ENCODE measurements around the gene KCNH1. TPM values are rescaled to one million over a fixed set of nuclear protein-coding genes. Genes with fewer than 3 reads are reported as not detected.
"Not testable (repeated sequence)": the region's sequence is repeated elsewhere in the genome, so short reads cannot be mapped to it uniquely, and the experiment has no call there.

Gene KCNH1
- total RNA-seq, 1 donor: 41.3 TPM

GRCh38 chr1:211091867-211092266 is 42.1 kb downstream of the KCNH1 start:
- no peaks in the 10 kb centered on the region for H3K79me2 ChIP-seq (ENCODE audit: insufficient read depth, low read length)
- no peaks in the 10 kb centered on the region for H3K27me3 ChIP-seq (ENCODE audit: insufficient read depth, low read length)
- DNase-seq (ENCODE audit: insufficient read length, low spot score, missing footprints): no peak
- no peak overlapping the region for H3K27ac ChIP-seq (ENCODE audit: low read depth, low read length)
- H4K20me1 ChIP-seq (ENCODE audit: insufficient read depth, low read length): no peaks in the 10 kb centered on the region
- no peak overlapping the region for H2AFZ ChIP-seq (ENCODE audit: low read length)
- no peak overlapping the region for H3K4me2 ChIP-seq (ENCODE audit: insufficient read depth, low read length)
- no peaks in the 10 kb centered on the region for H3K4me1 ChIP-seq (ENCODE audit: insufficient read depth, low read length)
- H3K4me3 ChIP-seq (ENCODE audit: insufficient read depth, low read length): no peak overlapping the region
- H3K36me3 ChIP-seq (ENCODE audit: insufficient read depth, low read length): no peaks in the 10 kb centered on the region
- TF ChIP-seq CTCF (IDR thresholded peaks at IDR 0.05; ENCODE audit: extremely low read depth, low read depth, low read length): no peak
- H3K9me3 ChIP-seq (ENCODE audit: low read depth, low read length): no peaks in the 10 kb centered on the region

GRCh38 chr1:211089536-211089935 is 44.4 kb downstream of the KCNH1 start:
- Histone ChIP-seq H4K20me1 (ENCODE audit: insufficient read depth, low read length) (no peaks in the 10 kb centered on the region), H2AFZ (ENCODE audit: low read length) (no peak overlapping the region), H3K27me3 (ENCODE audit: insufficient read depth, low read length) (no peaks in the 10 kb centered on the region), H3K4me2 (ENCODE audit: insufficient read depth, low read length) (no peak overlapping the region), H3K4me1 (ENCODE audit: insufficient read depth, low read length) (no peaks in the 10 kb centered on the region), H3K9me3 (ENCODE audit: low read depth, low read length) (no peaks in the 10 kb centered on the region), H3K79me2 (ENCODE audit: insufficient read depth, low read length) (no peaks in the 10 kb centered on the region), H3K4me3 (ENCODE audit: insufficient read depth, low read length) (no peak overlapping the region), H3K36me3 (ENCODE audit: insufficient read depth, low read length) (no peaks in the 10 kb centered on the region), H3K27ac (ENCODE audit: low read depth, low read length) (no peak overlapping the region)
- TF ChIP-seq CTCF (IDR thresholded peaks at IDR 0.05; ENCODE audit: extremely low read depth, low read depth, low read length): no peak
- DNase-seq (ENCODE audit: insufficient read length, low spot score, missing footprints): no peak

GRCh38 chr1:211088156-211088555 is 45.8 kb downstream of the KCNH1 start:
- H3K9me3 ChIP-seq (ENCODE audit: low read depth, low read length): no peaks in the 10 kb centered on the region
- no peak overlapping the region for H3K27ac ChIP-seq (ENCODE audit: low read depth, low read length)
- no peaks in the 10 kb centered on the region for H3K27me3 ChIP-seq (ENCODE audit: insufficient read depth, low read length)
- TF ChIP-seq CTCF (IDR thresholded peaks at IDR 0.05; ENCODE audit: extremely low read depth, low read depth, low read length): no peak
- no peaks in the 10 kb centered on the region for H3K4me1 ChIP-seq (ENCODE audit: insufficient read depth, low read length)
- no peak overlapping the region for H3K4me2 ChIP-seq (ENCODE audit: insufficient read depth, low read length)
- H2AFZ ChIP-seq (ENCODE audit: low read length): no peak overlapping the region
- no peaks in the 10 kb centered on the region for H4K20me1 ChIP-seq (ENCODE audit: insufficient read depth, low read length)
- H3K79me2 ChIP-seq (ENCODE audit: insufficient read depth, low read length): no peaks in the 10 kb centered on the region
- no peak for DNase-seq (ENCODE audit: insufficient read length, low spot score, missing footprints)
- H3K4me3 ChIP-seq (ENCODE audit: insufficient read depth, low read length): no peak overlapping the region
- H3K36me3 ChIP-seq (ENCODE audit: insufficient read depth, low read length): no peaks in the 10 kb centered on the region

GRCh38 chr1:211082824-211083223 is 51.1 kb downstream of the KCNH1 start:
- Histone ChIP-seq H3K4me1 (ENCODE audit: insufficient read depth, low read length) (no peaks in the 10 kb centered on the region), H3K9me3 (ENCODE audit: low read depth, low read length) (no peaks in the 10 kb centered on the region), H2AFZ (ENCODE audit: low read length) (no peak overlapping the region), H3K27me3 (ENCODE audit: insufficient read depth, low read length) (no peaks in the 10 kb centered on the region), H4K20me1 (ENCODE audit: insufficient read depth, low read length) (no peaks in the 10 kb centered on the region), H3K27ac (ENCODE audit: low read depth, low read length) (no peak overlapping the region), H3K4me3 (ENCODE audit: insufficient read depth, low read length) (no peak overlapping the region), H3K79me2 (ENCODE audit: insufficient read depth, low read length) (no peaks in the 10 kb centered on the region), H3K4me2 (ENCODE audit: insufficient read depth, low read length) (no peak overlapping the region), H3K36me3 (ENCODE audit: insufficient read depth, low read length) (no peaks in the 10 kb centered on the region)
- no peak for TF ChIP-seq CTCF (IDR thresholded peaks at IDR 0.05; ENCODE audit: extremely low read depth, low read depth, low read length)
- DNase-seq (ENCODE audit: insufficient read length, low spot score, missing footprints): no peak

GRCh38 chr1:211081447-211081846 is 52.5 kb downstream of the KCNH1 start:
- H3K4me2 ChIP-seq (ENCODE audit: insufficient read depth, low read length); H3K27me3 ChIP-seq (ENCODE audit: insufficient read depth, low read length); H3K4me1 ChIP-seq (ENCODE audit: insufficient read depth, low read length); H3K27ac ChIP-seq (ENCODE audit: low read depth, low read length); H3K79me2 ChIP-seq (ENCODE audit: insufficient read depth, low read length); DNase-seq (ENCODE audit: insufficient read length, low spot score, missing footprints); H4K20me1 ChIP-seq (ENCODE audit: insufficient read depth, low read length); H3K36me3 ChIP-seq (ENCODE audit: insufficient read depth, low read length); H3K9me3 ChIP-seq (ENCODE audit: low read depth, low read length); H3K4me3 ChIP-seq (ENCODE audit: insufficient read depth, low read length); H2AFZ ChIP-seq (ENCODE audit: low read length): not testable (repeated sequence)
